Amniotic epithelial cell (primary cell): ENCODE results near the gene BBLN.
A peak's percentile ranks its signal among the peaks of the same experiment; 100 is the strongest.

Source experiments
- DNase-seq: peaks from one replicate; pipeline ENCODE4 v3.0.0-alpha.2; 2010; ENCODE audit warnings: low read depth

Gene BBLN

DNA sequence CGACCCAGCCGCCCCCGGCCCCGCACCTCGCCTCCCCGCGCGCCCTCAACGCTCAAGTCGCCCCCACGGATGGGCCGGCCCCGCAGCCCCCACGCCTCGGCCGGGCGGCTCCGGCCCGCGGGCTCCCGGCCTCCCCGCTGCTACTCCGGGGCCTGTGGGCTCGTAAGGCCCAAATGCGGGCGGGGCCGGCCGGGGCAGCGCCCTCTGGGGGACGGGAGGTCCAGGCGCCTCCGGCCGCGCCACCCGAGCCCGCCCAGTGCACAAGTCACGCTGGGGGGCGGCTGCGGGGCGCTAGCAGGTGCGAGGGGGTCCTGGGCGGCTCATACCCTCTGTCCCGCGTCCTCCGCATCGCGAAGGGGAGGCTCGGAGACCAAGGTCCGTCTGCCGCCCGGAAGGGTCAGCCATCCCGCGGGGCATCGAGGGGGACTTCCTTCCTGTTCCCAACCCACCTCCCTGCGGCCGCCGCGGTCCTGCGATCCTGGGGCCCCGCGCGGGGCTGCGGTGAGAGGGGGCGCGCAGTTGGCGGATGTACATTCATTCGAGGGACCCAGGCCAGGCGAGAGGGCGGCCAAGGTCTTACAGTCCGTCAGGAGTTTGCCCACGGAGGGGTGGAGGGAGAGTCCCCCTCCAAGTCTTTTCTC is 31.5 kb downstream of the BBLN start, which contains the start of gene CIZ1:
Gene CIZ1 (minus strand): TSS at position 167 of the 641 bp plus-strand sequence. CDS start 715 bp downstream, outside the sequence.
- peak; percentile 66 for DNase-seq

DNA sequence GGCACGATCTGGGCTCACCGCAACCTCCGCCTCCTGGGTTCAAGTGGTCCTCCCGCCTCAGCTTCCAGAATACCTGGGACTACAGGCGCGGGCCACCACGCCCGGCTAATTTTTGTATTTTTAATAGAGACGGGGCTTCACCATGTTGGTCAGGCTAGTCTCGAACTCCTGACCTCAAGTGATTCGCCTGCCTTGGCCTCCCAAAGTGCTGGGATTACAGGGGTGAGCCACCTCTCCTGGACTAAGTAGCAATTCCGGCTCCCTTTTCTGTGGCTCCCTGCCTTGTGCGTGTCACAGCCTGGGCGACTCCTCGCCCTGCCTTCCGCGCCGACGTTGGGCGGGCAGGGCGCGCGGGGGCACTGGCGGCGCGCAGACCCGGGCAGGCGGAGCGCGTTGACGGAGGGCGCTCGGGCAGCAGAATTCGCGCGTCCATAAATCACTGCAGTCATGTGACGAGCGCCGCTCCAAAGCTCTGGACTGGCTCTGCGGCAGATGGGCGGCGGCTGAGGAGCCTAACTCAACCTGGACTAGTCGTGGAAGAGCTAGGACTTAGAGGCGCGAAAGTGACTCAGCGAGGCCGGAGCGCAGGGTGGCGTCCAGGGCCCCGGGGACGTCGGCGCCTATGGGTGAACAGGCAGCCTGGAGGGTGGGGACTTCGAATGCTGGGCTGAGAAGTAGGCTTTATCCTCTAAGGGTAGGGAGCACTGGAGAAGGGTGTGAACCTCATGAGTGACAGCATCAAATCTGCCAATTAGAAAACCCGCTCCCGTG is 32.7 kb downstream of the BBLN start:
- DNase-seq, result peak; percentile 89

DNA sequence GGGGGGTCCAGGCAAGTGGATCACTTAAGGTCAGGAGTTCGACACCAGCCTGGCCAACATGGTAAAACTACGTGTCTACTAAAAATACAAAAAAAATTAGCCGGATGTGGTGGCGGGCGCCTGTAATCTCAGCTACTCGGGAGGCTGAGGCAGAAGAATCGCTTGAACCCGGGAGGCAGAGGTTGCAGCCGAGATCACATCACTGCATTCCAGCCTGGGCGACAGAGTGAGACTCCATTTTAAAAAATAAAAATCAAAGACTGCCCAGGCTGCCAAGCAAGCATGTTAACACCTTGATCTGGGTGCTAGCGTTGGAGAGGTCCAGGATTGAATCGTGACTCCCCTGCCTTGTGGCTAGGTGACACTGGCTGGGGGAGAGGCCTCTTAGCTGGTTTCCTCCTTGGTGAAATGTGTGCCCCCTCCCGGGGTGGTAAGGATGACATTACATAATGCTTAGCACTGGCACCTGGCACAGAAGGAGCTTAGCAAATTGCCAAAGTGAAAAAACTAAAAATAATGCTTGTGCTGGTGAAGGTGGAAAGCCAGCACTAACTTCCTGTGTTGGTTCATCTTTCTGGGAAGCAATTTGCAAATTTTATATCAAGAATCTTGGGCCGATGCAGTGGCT is 33.5 kb downstream of the BBLN start:
- DNase-seq, result no peak

DNA sequence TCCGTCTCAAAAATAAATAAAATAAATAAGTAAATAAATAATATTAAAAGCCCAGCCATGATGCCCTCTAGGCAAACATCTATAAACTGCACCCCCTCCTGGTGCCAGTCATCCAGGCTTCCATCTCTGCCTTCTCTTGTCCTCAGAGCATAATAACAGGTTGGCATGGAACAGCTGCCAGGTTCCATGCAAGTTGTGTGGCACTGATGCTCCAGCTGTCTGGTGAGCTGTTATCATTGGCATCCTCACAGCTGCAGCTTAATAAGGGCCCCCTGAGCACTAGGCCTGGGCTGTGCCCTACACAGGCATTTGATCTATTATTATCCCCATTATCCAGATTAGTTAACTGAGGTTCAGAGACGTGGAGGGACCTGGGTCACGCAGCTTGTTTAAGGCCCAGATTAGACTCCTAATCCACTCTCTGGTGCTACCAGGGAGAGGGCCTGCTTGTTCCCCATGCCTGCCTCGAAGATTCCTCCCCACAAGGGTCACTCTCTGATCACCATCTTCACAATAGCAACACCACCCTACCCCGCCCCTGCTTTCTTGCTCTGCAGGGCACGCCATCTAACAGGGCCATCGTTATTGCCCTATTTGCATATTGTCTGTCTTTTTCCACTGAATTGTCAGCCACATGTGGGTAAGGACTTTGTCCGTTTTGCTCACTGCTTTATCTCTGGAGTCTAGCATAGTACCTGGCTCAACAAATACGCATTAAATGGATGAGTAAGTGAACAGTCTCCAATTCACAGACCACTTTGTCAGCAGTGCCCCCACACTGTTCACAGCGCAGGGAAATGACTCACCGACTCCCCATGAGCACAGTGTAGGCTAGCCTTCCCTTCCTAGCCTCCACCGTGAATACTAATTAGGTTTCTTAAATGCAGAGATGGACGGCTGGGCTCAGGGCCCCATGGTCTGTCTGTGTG is 41.6 kb downstream of the BBLN start:
- DNase-seq, result peak; percentile 28

DNA sequence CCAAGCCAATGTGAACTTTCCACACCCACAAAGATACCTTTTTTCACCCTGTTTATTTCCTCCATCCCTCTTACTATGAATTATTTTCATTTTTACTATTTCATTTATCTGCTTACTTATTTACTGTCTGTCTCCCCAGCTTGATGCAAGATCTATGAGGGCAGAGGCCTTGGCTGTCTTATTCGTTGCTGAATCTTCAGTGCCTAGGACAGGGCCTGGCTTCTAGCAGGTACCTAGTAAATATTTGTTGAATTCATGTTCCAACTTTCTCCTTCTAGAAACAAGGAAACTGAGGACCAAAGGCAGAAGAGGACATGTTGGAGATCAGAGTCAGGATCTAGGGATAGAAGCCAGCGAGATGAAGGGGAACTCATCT is 42.6 kb downstream of the BBLN start:
- DNase-seq, result no peak

DNA sequence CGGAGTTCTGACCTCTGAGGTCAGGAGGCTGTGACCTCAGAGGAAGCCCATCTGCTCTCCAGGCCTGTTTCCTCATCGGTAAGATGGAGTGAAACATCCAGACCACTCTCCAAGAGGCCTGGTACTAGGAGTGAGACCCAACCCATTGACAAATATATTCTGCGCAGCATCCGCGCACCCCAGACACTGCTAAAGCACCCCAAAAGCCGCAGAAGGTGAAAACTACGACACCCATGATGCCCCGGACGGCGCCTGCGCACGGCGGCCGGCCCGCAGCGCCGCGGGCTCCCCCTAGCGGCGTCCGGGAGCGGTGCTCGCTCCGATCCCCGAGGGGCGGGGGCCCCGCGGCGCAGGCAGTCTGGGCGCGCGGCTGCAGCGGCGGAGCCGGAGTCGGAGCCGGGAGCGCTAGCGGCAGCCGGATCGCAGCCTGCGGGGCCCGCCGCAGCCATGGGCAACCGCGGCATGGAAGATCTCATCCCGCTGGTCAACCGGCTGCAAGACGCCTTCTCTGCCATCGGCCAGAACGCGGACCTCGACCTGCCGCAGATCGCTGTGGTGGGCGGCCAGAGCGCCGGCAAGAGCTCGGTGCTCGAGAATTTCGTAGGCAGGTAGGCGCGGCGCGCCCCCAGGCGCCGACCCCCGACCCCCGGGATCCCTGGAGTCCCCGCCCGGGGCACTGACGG is 43.1 kb downstream of the BBLN start, which contains the start of gene DNM1:
Gene DNM1 (plus strand): TSS at position 356 of the 683 bp plus-strand sequence. CDS start 92 bp downstream, at position 448.
- peak; percentile 33 for DNase-seq

DNA sequence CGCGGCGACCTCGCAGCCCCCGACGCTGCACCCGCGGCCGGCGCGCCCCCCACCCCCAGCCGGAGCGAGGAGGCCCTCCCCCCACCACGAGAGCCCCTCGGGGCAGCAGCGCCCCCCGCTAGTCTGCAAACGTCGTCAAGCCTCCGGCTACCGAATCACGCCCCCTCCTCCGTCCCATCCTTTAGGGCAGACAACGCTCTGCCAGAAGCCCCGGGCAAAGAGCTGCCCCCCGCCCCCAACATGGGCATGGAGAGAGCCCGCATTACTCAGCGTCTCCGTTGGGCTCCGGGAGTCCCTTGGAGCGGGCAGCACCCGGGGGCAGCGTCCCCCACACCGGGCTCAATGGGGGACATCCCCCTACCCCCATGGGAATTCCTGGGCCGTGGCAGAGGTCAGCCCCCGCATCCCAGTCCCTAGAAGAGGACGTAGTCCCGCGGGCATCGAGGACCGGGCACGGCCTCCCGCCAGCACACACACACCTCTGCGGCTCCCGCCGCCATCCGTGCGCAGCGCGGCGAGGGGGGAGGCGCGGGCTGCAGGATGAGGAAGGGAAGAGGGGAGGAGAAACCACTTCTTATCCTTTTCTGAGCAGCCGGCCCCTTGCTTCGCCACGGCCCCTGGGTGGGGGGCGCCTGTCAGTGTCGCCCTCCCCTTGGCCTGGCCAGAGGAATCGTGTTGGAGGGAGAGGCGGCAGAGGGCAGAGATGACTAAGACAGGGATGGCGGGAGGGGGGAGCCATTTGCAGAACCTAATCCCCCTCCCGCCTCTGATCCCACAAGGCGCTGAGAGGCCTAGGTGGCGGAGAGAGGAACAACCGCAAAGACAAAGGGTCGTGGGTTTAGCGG is 43.9 kb downstream of the BBLN start:
- peak; percentile 30 for DNase-seq

DNA sequence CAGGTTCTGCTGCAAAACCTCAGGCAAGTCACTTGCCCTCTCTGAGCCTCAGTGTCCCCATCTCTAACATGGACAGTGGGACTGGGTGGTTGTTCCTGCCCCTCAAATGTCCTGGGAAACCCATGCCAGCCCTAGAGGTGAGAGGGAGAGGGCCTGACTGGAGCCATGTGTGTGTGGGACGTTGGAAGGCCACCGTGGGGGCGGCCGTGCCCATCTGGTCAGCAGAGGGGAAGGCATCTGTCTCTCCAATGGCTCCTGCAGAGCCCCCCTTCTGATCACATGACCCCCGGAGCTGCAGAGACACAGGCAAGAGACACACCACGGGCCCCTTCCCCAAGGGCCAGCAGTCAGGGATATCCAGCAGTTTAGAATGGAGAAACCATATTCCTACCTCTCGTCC is 44.8 kb downstream of the BBLN start:
- no peak for DNase-seq

DNA sequence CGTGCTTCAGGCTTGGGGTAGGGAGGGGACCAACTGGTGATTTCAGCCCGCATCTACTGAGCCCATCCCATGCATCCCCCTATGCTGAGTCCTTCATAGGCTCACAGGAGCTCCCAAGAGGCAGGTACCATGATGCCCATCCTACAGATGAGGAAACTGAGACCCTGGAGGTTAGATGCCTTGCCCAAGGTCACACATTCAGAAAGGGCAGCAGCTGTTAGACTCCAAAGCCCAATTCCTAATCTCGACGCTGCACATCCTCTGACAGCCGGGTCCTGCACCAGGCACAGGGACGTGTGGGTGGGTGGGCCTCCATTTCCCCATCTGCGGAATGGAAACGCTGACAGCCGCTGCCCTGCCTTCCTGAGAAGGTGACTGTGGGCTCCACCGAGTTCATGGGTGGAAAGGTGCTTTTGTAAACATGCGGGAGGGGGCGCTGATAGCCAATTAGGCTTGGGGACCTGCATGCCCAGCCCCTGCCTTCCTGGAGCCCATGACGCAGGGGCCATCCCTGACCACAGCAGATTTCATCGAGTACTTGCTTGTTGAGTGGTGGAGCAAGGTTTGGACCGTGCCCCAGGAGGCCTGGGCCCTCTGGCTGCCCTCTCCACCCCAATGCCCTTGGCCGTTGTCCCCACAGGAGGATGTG is 45.4 kb downstream of the BBLN start:
- no peak for DNase-seq

DNA sequence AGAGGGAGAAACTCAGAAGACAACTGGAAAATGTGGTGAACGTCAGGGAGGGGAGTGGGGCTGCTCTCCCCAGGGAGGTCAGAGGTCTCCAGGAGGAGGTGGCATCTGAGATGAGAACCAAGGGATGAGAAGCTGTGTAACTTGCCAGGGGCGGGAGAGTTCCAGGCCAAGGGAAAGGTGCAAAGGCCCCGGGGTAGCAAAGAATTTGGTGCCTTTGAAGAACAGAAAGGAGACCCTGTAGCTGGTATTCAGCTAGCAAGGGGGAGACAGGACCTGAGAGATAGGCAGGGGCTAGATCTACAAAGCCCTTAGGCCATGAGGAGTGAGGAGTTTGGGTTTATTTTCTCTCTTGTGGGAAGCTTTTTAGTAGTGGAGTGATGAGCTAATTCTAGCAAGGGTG is 46.4 kb downstream of the BBLN start:
- DNase-seq, result no peak

DNA sequence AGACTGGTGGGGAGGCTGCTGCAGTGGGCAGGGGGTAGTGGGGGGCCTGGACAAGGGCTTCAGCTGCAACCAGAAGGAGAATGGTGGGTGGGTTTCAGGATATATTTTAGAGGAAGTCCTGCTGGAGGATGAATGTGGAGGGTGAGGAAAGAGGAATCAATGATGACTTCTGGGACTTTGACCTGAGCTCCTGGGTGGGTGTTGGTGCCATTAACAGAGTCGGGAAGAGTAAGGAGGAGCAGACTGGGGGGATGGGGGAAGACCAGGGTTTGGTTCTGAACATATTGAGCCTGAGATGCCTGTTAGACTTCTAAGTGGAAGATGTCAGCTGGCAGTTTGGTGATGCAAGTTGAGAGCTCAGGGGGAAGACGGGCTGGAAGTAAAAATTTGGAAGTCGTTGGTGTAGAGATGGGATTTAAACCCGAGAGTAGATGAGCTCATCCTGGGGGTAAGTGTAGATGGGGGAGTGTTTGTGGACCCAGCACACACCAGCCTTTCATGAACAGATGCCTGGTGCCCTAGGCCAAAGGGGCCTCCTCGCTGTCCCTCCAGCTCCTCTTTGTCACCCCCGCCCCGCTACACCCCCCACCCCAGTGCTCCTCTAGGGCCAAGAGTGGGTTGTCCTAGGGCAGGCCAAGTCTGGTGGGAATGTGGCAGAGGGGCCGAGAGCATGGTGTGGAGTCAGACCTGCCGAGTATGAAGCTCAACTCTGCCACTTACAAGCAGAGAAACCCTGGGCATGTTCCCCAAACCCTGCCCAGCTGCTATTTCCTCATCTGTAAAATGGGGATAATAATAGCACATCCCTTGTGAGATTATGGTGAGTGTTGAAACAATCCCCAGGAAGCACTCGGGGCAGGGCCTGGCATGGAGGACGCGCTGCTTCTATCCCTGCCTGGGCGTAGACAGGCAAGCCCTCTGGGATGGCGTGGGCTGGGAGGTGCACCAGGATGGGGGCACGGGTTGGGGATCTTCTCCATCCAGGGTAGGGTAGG is 47.1 kb downstream of the BBLN start:
- no peak for DNase-seq

DNA sequence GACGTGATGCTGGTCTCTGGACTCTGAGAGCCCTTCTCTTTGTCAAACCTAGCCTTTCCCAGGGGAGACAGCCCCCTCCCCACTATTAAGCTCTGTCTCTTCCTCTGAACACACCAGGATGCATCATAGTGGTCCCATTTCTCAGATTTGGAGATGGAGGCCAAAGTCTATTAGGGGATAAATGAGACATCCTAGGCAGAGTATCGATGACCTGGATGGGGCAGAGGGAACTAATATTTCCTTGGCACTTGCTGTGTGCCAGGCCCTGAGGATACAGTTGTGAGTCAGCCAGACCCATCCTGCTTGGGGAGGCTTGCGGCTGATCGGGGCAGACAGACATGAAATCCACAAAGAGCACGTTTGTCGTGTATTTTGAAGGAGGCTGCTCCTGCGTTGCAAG is 48.3 kb downstream of the BBLN start:
- no peak for DNase-seq

DNA sequence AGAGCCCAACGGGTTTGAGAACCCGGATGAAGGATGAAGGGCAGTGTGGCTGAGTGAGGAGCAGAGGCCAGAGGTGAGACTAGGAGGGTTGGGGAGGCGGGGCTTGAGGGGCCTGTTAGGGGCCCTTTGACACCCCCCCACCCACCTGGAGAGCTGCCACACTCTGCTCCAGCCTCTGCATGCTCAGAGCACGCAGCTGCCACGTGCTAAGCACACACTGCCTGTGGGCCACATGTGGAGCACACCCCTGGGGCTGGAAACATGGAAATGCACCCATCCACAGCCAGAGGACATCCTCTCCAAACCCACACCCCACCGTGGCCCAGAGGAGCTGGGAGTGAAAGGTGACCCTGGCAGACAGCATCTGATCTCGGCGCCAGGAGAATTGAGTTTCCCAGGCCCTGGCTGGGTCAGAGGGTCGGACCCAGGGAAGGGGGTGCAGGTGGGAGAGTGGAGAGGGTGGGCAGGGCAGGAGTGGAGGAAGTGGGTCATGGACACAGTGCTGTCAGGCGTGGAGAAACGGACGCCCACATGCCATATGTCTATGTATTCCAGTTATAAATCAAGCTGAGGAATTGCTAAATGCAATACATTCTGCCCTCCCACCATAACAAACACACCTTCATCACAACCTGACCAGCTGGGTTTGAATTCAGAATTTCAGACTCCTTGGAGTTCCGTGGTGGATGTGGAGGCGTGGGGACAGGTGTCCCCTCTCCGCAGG is 49.0 kb downstream of the BBLN start:
- no peak for DNase-seq

DNA sequence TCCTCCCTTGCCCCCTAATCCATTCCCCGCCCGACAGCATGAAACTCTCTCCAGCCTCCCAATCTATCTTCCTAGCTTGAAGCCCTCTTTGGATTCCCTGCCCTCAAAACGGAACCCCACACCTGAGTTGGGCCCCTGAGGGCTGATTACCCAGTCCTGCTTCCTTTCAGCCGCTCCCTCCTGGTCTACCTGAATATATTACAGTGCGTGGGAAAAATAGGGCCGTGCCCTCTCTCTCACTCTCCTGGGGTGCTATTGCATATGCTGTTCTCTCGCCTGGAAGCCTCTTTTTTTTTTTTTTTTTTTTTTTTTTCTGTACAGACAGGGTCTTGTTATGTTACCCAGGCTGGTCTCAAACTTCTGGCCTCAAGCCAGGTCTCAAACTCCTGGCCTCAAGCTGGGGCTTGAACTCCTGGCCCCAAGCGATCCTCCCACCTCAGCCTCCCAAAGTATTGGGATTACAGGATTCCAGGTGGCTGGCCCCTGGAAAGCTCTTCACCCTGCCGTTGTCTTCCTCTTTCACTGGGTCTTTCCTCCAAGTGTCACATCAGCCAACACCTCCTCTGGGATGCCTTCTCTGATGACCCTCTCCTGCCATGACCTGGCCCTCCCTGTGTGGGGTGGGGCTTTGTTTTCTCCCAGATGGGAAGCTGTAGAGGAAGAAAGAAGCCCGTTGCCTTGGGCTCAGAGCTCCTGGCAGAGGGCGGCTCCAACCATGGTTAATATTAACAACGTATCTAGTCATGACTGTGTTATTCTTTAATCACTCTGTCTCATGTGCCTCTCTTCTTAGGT is 51.3 kb downstream of the BBLN start:
- DNase-seq, result no peak

DNA sequence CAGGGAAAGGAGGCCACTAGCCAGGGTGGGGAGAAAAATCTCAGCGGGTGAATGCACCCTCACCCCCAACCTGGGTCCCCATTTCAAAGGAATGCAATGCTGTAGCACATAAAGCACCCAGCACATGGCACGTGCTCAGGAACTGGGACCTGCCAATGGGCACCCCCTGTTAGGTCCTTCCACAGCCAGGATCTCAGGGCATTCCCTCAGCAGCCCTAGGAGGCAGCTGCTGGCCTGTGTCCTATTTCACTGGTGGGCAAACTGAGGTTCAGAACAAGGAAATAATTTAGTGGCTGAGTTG is 51.9 kb downstream of the BBLN start:
- no peak for DNase-seq
